Measurements from ENCODE around the gene EXPH5. TPM values are rescaled to one million over a fixed set of nuclear protein-coding genes. Genes with fewer than 3 reads are reported as not detected.

The EXPH5 gene
- total and polyA plus RNA-seq, 2 of the 8 experiments (the other 6 are each of a cell fraction or from before 2014, with no cell fraction given) = 1.1 to 11.5 TPM

DNA sequence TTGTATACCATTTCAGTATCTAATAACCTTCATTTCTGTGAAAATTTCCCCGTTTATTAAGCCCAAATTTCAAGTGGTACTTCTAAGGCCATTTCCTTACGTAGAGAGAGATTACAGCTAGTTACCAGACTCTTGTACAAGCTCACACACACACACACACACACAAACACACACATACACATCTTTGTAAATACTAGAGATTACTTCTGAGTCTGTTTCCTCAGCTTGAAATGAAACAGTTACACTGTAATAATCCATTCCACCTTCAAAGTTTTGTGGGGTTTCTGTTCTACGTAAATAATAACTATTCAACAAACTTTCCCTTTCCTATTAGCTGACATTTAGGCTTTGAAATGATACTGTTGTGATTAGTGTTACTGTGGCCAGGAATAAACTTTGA lies 101.6 kb downstream of the EXPH5 start:
- H3K79me1 ChIP-seq (ENCODE audit: low read depth, low read length) = no peaks in the 10 kb centered on the region
- no peaks in the 10 kb centered on the region for H3K79me2 ChIP-seq (ENCODE audit: control insufficient read depth in 1 of 2, insufficient read depth in 2 of 2, low read length in 2 of 2)
- no peak overlapping the region for H2AFZ ChIP-seq (ENCODE audit: low read length)
- no peak for DNase-seq (ENCODE audit: low read depth in 1 of 2, low spot score in 2 of 2)
- H3K4ac ChIP-seq (replicated peaks; ENCODE audit: insufficient read length, low read depth, low read length) = no peak overlapping the region
- no peak overlapping the region for H2AK5ac ChIP-seq (ENCODE audit: low read depth, low read length)
- no peaks in the 10 kb centered on the region for H3K9me3 ChIP-seq (ENCODE audit: insufficient read depth in 2 of 2, low read depth in 1 of 2, low read length in 1 of 2)
- 89% methylated on average over 3 of the region's 3 CpGs; no CpG with 5 or more reads in 1 of the 2 experiments for WGBS, 2 experiments (ENCODE audit: extremely low coverage in 1 of 2, insufficient coverage in 1 of 2, insufficient read length in 1 of 2, insufficient replicate concordance in 2 of 2, low coverage in 1 of 2, low lambda C conversion rate in 2 of 2, missing lambda C conversion rate in 1 of 2)
- H4K5ac ChIP-seq (ENCODE audit: insufficient read length, low read depth, low read length) = no peak overlapping the region
- H4K91ac ChIP-seq (replicated peaks; ENCODE audit: insufficient read length, low read length) = no peak overlapping the region
- no peak overlapping the region for H3K56ac ChIP-seq (replicated peaks; ENCODE audit: insufficient read length, low read depth, low read length)
- H3K4me3 ChIP-seq (ENCODE audit: extremely low read depth in 1 of 4, insufficient read depth in 2 of 4, low read depth in 3 of 4, low read length in 4 of 4) = no peak overlapping the region
- no peak overlapping the region for H2BK20ac ChIP-seq (ENCODE audit: low read length)
- H2BK15ac ChIP-seq (ENCODE audit: low read length) = no peak overlapping the region
- H2BK5ac ChIP-seq (ENCODE audit: low read depth, low read length) = no peak overlapping the region
- no peak overlapping the region for H3K4me2 ChIP-seq (ENCODE audit: insufficient read depth in 1 of 2, low read depth in 2 of 2, low read length in 2 of 2)
- no peak overlapping the region for H3K9ac ChIP-seq (replicated peaks in 1 of 4; ENCODE audit: extremely low read depth in 1 of 4, low read depth in 3 of 4, low read length in 3 of 4)
- H3K27me3 ChIP-seq (replicated peaks in 1 of 4; ENCODE audit: control insufficient read depth in 3 of 4, extremely low read depth in 1 of 4, insufficient read depth in 3 of 4, low read length in 3 of 4) = no peaks in the 10 kb centered on the region
- peaks cover 0 to 7% (median under 1%) of the 10 kb centered on the region in 4 experiments; a peak in 2 of 7 replicates for H3K4me1 ChIP-seq (replicated peaks in 1 of 4; ENCODE audit: control insufficient read depth in 3 of 4, insufficient read depth in 4 of 4, low read length in 3 of 4)
- H2BK12ac ChIP-seq (ENCODE audit: low read depth, low read length) = no peak overlapping the region
- no peak overlapping the region for H3K27ac ChIP-seq (ENCODE audit: low read depth, low read length)
- ChIA-PET CTCF (ENCODE audit: partially characterized antibody) (no interaction called here), POLR2A (ENCODE audit: partially characterized antibody) (no interaction called here)
- no peak for FAIRE-seq
- no peaks in the 10 kb centered on the region for H3K36me3 ChIP-seq (ENCODE audit: control insufficient read depth in 2 of 4, insufficient read depth in 4 of 4, low read length in 3 of 4)
- H4K8ac ChIP-seq (ENCODE audit: extremely low read depth, insufficient read depth, low read length) = no peak overlapping the region
- no peak overlapping the region for H3K14ac ChIP-seq (ENCODE audit: insufficient read length)
- no peak overlapping the region for H2BK120ac ChIP-seq (replicated peaks; ENCODE audit: low read depth, low read length)
- no peaks in the 10 kb centered on the region for H4K20me1 ChIP-seq (replicated peaks in 1 of 2; ENCODE audit: control insufficient read depth in 1 of 2, insufficient read depth in 2 of 2, low read length in 2 of 2)
- H3K23ac ChIP-seq (ENCODE audit: insufficient read length) = no peak overlapping the region
- no peak overlapping the region for H3K18ac ChIP-seq (ENCODE audit: extremely low read depth, low read length)
- H3K23me2 ChIP-seq (ENCODE audit: low read depth, low read length) = no peaks in the 10 kb centered on the region
- no peak for TF ChIP-seq EZH2 (IDR thresholded peaks at IDR 0.05; ENCODE audit: low read depth, low read length, severe bottlenecking)
- TF ChIP-seq JUN (IDR thresholded peaks at IDR 0.05; ENCODE audit: low read depth, low read length) = no peak
- TF ChIP-seq MAFK (IDR thresholded peaks at IDR 0.05; ENCODE audit: low read depth, low read length) = no peak
- TF ChIP-seq, protein P1, sequence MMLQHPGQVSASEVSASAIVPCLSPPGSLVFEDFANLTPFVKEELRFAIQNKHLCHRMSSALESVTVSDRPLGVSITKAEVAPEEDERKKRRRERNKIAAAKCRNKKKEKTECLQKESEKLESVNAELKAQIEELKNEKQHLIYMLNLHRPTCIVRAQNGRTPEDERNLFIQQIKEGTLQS (IDR thresholded peaks at IDR 0.05; ENCODE audit: insufficient read depth, low read depth, low read length) = no peak
- TF ChIP-seq CTBP2 (IDR thresholded peaks at IDR 0.05; ENCODE audit: borderline replicate concordance, insufficient read depth, insufficient read length, low read length) = no peak
- TF ChIP-seq RBBP5 (IDR thresholded peaks at IDR 0.05; ENCODE audit: borderline replicate concordance, low read depth, low read length) = no peak
- TF ChIP-seq POLR2A (IDR thresholded peaks at IDR 0.05; ENCODE audit: control extremely low read depth in 1 of 2, low read depth in 2 of 2, low read length in 2 of 2) = no peak
- TF ChIP-seq FOSL1 (IDR thresholded peaks at IDR 0.05; ENCODE audit: insufficient read depth, low read depth, low read length) = no peak
- TF ChIP-seq, protein P2, sequence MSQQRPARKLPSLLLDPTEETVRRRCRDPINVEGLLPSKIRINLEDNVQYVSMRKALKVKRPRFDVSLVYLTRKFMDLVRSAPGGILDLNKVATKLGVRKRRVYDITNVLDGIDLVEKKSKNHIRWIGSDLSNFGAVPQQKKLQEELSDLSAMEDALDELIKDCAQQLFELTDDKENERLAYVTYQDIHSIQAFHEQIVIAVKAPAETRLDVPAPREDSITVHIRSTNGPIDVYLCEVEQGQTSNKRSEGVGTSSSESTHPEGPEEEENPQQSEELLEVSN (IDR thresholded peaks at IDR 0.05) = no peak
